ENCODE data around the gene GRHL1.

The GRHL1 gene

DNA sequence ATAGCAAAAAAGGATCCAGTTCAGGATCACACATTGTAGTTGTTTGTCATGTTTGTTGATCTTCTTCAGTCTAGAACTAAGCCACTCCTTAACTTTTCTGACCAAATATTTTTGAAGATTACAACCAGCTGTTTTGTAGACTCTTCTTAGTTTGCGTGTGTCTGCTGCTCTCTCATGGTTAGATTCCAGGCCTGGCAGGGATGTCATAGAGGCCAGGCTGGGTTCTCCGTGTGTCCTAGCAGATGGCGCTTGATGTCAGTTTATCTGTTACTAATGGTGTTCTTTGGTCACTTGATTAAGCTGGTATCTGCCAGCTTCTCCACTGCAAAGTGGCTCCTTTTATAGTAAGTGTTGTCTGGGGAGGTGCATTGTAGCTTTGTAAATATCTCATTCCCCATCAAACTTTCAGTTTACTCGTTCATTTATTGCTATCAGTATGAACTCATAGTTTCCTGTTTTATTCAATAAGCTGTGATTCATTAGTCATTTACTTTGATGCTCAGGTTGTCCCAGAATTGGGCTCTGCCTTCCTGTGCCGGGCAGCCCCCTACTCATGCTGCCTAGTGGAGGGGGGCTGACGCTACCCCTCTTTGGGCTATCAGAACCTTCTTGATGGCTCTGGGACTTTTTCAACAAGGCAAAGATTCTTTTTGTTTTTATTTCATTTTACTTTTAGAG, 42.1 kb downstream of the GRHL1 start:
- no peak for DNase-seq (ENCODE audit: low spot score)
- no peak for FAIRE-seq

GRCh38 chr2:9994462-9994861, 43.0 kb downstream of the GRHL1 start:
- FAIRE-seq (no peak), DNase-seq (ENCODE audit: low spot score) (no peak)

DNA sequence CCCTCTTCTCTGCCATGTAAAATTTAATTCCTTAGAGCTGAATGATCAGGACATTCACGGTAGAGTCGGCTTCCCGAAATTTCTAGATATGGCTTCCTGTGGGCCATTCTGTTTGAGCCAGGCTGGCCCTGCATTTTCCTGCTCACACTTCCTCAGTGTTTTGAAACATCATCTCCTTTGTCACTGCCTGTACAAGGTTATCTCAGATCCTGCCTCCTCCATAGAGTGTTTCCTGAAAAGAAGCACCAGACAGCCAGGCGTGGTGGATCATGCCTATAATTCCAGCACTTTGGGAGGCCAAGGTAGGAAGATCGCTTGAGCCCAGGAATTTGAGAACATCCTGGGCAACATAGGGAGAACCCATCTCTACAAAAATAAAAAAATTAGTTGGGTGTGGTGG, 43.6 kb downstream of the GRHL1 start:
- no peak for DNase-seq (ENCODE audit: low spot score)
- no peak for FAIRE-seq

DNA sequence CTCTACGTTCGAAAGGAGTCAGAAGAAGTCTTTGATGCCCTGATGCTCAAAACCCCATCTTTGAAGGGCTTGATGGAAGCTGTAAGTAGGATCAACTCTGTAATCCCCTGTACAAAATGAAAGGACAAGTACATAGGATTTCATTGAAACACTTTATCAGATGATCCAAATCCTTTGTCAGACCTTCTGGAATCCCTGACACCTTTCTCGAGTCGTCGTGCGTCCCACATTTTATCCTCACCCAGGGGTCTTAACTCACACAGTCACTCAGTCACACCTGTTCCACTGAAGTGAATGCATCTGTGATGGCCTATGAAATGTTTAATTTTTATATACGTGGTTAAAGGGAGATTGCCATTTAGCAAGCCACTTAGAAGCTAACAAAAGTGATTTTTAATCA, 44.8 kb downstream of the GRHL1 start:
- DNase-seq (ENCODE audit: low spot score) (no peak), FAIRE-seq (no peak)

GRCh38 chr2:9997936-9998335, 46.4 kb downstream of the GRHL1 start:
- FAIRE-seq (no peak), DNase-seq (ENCODE audit: low spot score) (no peak)

DNA sequence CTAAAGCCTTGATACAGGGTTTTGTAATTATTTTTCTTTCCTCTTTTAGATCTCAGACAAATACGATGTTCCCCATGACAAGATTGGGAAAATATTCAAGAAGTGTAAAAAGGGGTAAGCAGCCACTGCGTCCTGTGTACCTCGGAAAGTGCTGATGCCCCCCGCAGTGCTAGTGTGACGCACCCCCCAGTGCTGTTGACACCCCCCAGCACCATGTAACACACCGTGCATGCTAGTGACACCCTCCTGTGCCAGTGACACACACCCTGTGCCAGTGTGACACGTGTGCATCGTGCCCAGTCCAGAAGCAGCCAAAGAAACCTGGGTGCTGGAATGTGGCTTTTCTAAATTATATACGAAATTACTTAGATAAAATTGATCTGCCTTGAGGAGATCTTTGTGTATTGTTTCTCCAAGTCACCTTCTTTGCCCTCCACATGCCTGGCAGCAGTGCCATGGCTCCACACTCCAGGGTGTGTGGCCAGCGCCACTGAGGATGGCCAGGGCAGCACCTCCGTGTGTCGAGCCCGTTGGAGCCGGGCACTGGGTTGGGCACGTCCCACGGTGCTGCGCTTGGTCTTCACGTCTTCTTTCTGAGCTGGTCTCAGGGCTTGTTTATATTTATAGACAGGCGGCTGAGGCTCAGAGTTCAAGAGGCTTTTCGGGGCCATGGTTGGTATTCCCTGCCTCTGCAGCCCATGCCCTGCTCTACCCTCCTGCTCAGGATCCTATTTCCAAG, 47.6 kb downstream of the GRHL1 start:
- FAIRE-seq (peak; percentile 91), DNase-seq (ENCODE audit: low spot score) (no peak)

DNA sequence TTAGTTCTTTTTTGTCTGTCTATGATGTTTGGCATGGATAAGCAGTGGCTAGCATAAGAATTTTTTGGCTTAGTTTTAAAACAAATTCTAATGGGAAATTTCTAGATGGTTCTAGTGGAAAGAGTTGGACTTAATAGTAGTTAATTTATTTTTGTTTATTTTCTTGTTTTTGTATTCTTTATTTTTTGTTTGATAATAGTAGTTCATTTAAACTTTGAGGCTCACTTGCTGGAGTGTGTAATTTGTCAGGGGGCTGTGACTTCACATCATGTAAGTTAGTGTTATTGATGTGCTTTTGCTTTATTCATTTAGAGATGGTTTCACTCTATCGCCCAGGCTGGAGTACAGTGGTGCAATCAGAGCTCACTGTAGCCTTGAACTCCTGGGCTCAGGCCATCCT, 48.2 kb downstream of the GRHL1 start:
- no peak for DNase-seq (ENCODE audit: low spot score)
- FAIRE-seq, result no peak

DNA sequence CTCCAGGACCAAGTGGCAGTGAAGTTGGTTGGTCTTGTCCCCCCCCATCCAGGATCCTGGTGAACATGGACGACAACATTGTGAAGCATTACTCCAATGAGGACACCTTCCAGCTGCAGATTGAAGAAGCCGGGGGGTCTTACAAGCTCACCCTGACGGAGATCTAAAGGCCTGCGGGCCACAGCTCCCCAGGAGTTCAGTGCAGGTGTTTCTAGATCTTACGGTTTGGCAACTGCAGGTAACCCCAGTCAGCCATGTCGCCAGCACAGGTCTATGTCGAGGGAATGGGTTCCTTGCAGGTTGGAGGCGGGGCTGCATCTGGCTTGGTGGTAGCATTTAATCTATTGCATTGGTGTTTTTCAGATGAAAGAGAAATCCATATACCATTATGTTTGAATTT, 49.0 kb downstream of the GRHL1 start:
- no peak for DNase-seq (ENCODE audit: low spot score)
- FAIRE-seq, result no peak

- DNase-seq (ENCODE audit: low spot score) (no peak), FAIRE-seq (no peak)
These were observed 50.1 kb downstream of the GRHL1 start for GRCh38 chr2:10001586-10001985.

DNA sequence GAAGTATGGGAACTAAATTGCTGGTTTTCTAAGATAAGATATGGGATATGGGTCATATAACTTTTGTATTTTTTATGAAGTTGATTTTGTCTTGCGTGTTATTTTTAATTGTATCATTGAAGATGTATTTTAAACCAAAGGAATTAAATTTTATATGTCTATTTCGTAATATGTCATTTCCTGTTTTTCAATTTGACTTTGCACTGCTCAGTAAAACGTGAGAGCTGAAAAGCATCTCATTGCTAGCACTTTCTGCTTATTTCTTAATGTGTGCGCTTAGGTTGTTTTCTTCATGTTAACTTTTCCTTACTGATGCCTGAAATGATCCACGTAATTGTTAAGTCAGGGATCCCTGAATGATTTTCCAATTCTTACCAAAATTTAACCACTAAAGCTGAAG, 50.6 kb downstream of the GRHL1 start:
- FAIRE-seq, result no peak
- no peak for DNase-seq (ENCODE audit: low spot score)

DNA sequence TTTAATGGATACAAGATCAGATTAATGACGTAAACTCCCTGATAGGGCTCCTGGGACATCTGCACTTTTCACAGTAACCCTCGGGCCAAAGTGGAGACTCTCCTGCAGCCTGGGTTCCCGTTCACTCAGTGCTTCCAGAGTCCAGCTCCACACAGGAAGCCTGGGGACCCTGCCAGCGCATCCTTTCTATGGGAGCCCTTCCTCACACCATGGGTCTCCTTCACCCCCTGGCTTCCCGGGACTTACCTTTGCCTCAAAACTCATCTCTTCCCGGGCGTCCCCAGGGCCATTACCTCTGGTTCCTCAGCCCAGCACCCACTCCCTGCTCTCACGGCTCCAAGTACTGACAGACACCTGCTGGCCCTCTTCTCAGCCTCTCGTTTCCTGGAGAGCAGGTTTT, 51.2 kb downstream of the GRHL1 start:
- FAIRE-seq, result no peak

GRCh38 chr2:10003206-10004125, 52.0 kb downstream of the GRHL1 start:
- DNase-seq (ENCODE audit: low spot score) (no peak), FAIRE-seq (no peak)

More for the DNA sequence above, 51.2 kb downstream of the GRHL1 start:
- no peak for DNase-seq (ENCODE audit: low spot score)

- FAIRE-seq, result no peak
- DNase-seq (ENCODE audit: low spot score), result no peak
These were observed 52.9 kb downstream of the GRHL1 start for GRCh38 chr2:10004401-10004800.

DNA sequence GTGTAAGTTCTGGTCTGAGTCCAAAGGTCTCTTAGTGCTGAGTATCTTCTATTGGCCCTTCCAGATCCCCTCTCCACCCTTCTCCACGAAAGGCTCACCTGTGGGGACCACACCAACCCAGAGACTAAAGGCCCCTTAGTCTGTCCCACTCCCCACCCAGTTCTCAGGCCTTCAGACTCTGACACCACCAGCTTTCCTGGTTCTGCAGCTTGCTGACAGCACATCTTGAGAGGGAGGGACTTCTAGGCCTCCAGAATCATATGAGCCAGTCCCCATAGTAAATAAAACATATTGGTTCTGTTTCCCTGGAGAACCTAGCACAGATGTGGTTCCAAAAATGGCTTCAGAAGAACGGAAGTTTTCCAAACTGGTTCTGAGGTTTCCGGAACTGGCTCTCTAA, 53.3 kb downstream of the GRHL1 start:
- FAIRE-seq (no peak), DNase-seq (ENCODE audit: low spot score) (no peak)

DNA sequence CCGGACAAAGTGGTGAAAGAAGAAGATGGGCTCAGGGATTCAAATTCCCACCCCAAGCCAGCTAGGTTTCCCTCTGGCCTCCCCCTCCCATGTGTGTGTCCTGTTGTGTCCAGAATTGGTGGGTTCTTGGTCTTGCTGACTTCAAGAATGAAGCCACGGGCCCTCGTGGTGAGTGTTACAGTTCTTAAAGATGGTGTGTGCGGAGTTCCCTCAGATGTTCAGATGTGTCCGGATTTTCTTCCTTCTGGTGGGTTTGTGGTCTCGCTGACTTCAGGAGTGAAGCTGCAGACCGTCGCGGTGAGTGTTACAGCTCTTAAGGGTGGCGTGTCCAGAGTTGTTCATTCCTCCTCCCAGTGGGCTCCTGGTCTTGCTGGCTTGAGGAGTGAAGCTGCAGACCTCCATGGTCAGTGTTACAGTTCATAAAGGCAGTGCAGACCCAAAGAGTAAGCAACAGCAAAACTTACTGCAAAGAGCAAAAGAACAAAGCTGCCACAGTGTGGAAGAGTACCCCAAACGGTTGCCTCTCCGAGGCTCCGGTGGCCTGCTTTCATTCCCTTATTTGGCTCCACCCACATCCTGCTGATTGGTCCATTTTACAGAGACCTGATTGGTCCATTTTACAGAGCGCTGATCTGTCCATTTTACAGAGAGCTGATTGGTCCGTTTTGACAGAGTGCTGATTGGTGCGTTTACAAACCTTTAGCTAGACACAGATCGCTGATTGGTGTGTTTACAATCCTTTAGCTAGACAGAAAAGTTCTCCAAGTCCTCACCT, 54.2 kb downstream of the GRHL1 start:
- FAIRE-seq (no peak), DNase-seq (ENCODE audit: low spot score) (no peak)

- DNase-seq (ENCODE audit: low spot score) (no peak), FAIRE-seq (no peak)
These were observed 55.0 kb downstream of the GRHL1 start for GRCh38 chr2:10006236-10007161.

- DNase-seq (ENCODE audit: low spot score) (no peak), FAIRE-seq (no peak)
These were observed 55.9 kb downstream of the GRHL1 start for GRCh38 chr2:10007435-10007834.

DNA sequence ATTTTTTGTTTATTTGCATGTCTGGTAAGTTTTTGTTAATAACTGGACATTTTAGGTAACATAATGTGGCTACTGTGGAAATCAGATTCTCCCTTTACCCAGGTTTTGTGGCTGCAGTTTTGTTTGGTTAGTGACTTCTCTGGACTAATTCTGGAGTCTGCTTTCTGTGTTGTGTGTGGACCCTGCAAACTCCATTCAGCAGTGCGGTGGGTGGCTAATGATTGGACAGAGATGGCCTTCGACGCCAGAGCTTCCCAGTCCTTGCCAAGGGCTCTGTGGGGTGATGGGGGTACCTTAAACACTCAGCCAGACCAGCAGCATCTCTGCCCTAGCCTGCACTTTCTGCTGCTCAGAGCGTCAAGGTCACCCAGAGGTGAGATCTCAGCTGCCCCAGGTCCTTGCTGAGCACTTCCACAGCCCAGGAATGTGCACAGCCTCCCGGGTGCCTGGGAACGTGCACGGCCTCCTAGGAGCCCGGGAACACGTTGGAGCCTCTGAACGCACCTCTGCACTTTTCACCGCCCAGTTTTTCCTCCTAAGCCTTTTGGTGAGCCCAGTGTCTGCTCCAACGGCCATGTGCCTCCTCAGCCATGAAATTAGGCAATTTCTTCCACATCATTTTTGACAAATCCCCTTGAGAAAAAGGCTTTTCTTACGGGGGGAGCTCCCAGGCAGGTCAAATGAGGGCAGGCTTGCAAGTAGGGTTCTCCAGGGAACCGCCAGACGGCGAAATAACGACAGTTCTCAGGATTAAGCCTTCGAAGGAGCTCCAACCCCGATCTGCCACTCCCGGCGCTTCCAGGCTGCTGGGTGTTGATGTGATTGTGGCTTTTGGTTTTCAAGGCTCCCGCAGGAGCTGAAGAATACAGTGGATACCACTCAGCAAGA, 56.7 kb downstream of the GRHL1 start:
- peak; percentile 23 for FAIRE-seq

DNA sequence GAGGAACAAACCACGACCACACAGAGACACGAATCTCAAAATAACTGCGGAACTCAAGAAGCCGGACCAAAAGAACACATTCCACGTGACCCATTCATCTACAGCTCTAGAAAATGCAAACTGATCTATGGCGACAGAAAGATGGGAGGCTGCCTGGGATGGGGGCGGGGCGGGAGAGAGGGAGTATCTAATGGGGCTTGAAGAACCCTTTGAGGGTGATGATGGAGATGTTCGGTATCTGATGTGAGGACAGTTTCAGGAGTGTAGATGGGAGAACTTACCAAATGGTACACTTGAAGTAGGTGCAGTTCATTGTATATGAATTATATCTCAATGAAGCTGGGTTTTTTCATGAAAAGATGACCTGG, 57.3 kb downstream of the GRHL1 start:
- DNase-seq (ENCODE audit: low spot score) (no peak), FAIRE-seq (no peak)

More for the DNA sequence above, 56.7 kb downstream of the GRHL1 start:
- DNase-seq (ENCODE audit: low spot score), result no peak

Data from urothelium cell line (cell line).